Measurements from ENCODE around the gene CBX6.
A peak's percentile ranks its signal among the peaks of the same experiment; 100 is the strongest.

CBX6 gene

DNA sequence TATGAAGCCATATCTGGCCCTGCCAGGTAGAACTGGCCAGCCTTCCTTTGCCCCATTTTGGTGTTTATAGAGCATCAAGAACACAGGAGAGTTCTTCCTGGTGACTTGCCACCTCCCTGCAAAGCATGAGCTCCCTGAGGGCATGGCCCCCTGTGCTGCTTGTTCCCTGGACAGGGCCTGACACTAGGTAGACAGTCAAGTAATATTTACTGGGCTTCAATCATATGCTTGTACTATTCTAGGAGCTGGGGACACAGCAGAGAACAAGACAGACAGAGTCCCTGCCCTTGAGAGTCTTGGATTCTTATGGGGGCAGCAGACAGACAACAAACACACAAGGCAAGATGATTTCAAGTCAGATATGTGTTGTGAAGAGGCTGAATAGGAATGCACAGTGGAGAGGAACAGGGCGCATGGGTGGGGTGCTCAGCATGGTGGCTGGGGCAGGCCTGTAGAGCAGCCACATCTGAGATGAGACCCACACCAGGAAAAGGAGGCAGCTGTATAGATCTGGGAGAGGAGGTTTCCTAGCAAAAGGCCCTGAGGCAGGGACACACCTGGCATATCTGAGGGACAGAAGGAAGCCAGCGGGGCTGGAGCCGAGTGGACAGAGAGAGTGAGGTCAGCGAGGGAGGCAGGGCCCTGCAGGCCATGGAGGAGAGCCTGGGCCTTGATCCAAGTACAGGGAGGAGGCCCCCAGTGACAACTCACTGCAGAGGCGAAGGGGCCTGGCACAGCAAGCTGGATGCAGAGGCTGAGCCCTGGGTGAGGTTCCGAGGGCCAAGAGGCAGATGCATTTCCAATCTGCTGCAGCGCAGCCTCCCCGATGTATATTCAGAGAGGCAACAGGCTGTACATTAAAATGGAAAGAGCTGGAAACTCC, 10.2 kb upstream of the CBX6 start:
- DNase-seq, result no peak

DNA sequence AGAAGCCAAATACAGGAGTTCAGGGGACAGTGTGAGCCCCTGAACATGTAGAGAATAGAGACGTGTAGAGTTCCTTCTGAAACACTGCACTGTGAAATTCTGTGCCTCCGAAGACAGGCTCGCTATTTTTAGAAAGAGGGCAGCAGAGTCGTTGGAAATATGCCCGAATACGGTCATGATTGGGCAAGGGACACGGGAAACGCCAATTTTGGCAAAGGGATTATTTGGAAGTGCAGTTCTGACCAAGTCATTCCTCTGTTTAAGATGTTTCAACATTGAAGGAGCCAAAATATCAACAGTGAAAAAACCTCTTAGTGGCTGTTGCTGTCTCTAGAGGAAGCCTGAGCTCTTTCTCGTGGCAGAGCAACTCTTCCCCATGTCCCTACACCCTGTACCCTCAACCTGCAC, 9.5 kb upstream of the CBX6 start:
- no peak for TF ChIP-seq POLR2A (IDR thresholded peaks at IDR 0.05; ENCODE audit: low read length)
- no peak for DNase-seq

More for the DNA sequence above, 10.2 kb upstream of the CBX6 start:
- no peak for TF ChIP-seq GATA1 (IDR thresholded peaks at IDR 0.05; ENCODE audit: low read depth, low read length)
- TF ChIP-seq POLR2A (IDR thresholded peaks at IDR 0.05; ENCODE audit: low read length), result no peak

DNA sequence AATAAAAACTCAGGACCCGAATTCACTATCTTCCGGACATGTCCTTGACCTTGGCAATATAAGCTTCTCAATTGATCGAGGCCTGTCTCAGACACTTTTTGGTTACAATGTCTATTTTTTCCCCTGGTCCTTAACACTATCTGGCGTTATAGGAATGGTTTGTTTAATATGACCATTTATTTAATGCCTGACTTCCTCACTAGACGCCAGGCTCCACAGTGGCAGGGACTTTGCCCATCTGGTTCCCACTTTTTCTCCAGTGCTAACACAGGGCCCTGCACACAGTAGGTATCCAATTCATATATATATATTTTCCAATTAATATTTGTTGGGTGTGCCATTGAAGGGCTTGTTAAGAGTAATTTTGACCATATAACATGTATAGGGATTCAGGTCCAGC, 7.9 kb upstream of the CBX6 start:
- no peak for TF ChIP-seq POLR2A (IDR thresholded peaks at IDR 0.05; ENCODE audit: low read length)
- TF ChIP-seq GATA1 (IDR thresholded peaks at IDR 0.05; ENCODE audit: low read depth, low read length), result no peak
- no peak for DNase-seq

DNA sequence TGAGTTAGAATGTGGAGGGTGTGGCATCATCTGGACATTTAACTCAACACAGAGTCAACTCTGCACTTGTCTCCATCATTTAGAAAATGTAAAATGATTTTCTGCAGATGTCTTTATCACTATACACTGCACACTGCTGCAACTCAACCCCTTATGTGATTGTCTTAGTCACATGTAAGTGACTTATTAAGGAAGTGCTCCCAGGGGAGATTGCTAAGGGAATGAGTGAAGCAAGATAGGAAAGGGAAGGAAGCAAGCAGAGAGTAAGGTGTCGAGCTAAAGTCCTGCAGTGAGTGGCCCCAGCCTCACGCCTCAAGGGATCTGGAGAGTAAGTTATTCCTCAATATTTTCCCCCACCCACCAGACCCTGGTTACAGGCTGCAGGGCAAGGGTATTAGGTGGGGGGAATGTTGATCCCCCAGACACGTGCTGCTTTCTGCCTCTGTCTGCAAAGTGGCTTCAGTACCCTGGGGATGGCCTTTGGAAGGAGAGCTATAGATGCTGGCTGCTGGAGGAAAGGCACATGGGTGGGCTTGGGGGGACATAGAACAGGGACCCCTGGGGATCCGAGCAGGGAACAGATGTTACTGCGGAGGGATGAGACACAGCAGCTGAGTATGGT, 7.2 kb upstream of the CBX6 start:
- no peak for DNase-seq
- TF ChIP-seq GATA1 (IDR thresholded peaks at IDR 0.05; ENCODE audit: low read depth, low read length) (no peak), POLR2A (IDR thresholded peaks at IDR 0.05; ENCODE audit: low read length) (no peak)

DNA sequence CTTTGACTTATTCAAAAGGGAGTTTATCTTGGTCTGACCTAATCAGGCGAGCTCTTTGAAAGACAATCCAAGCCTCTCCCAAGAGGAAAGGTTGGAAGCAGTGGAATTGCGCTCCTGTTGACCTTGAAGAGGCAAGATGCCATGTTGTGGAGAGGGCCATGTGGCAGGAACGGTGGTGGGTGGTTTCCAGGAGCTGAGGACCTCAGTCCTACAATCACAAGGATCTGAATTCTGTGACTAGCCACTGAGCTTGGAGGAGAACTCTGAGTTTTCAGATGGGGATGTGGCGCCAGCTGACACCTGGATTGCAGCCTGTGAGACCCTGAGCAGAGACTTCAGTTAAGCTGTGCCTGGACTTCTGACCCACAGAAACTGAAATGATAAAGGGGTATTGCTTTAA, 6.0 kb upstream of the CBX6 start:
- DNase-seq, result no peak
- TF ChIP-seq GATA1 (IDR thresholded peaks at IDR 0.05; ENCODE audit: low read depth, low read length) (no peak), POLR2A (IDR thresholded peaks at IDR 0.05; ENCODE audit: low read length) (no peak)

DNA sequence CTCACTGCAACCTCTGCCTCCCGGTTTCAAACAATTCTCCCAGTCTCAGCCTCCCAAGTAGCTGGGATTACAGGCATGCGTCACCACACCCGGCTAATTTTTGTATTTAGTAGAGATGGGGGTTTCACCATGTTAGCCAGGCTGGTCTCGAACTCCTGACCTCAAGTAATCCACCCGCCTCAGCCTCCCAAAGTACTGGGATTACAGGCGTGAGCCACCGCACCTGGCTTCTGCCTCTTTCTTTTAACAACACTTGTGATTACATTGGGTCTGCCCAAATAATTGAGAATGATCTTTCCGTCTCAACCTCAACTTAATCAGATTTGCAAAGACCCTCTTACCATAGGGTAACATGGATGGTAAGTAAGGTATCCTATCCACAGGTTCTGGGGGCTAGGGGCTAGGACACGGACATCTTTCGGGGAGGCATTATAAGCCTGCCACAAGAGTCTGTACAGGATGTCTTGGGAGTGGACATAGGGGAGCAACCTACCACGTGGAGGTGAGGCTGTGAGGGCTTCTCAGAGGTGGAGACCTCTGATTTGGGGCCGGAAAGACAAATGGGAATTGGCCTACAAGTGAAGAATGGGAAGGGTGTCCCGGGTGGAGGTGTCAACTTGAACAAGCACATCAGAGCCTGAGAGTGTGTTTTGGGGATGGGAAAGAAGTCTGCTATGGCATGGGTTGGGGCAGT, 2.7 kb upstream of the CBX6 start:
- TF ChIP-seq GATA1 (IDR thresholded peaks at IDR 0.05; ENCODE audit: low read depth, low read length) (no peak), POLR2A (IDR thresholded peaks at IDR 0.05; ENCODE audit: low read length) (no peak)
- DNase-seq, result no peak

DNA sequence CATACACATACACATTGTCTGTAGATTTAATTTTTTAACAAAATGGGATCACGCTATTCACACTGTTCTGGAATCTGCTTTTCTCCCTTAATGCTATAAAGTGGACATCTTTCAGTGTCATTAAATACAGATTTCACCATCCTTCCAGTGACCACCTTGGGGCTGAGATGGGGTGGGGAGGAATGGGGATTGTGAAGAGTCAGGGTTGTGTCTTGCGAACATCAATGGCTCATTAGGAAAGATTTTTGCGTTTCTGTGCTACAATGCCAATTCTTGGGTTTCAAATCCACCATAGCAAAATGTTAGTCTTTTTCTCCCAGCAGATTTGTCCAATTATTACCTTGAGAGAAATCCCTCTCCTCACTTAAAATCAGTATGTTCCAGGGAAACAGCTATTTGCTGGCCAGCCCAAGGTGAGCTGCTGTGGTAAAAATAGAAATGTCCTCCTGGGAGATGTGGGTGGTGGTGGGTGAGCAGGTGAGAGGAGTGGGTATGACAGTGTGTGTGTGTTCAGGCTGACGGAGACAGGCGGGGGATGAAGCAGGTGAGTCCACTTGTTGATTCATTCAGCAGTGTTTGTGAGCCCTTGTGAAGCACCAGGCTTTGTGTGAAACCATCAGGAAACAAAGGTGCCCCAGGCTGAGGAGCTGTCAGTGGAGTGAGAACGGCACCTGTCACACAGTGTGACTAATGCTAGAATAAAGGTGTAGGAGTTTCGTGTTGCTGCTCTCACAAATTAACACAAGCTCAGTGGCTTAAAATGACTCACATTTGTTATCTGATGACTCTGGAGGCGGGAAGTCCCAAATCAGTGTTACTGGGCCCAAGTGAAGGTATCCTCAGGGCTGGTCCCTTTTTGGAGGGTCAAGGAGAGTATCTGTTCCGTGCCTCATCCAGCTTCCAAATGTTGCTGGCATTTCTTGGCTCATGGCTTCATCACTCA, 1.7 kb upstream of the CBX6 start:
- peak in 1 of 2 experiments; percentile 46 for DNase-seq

DNA sequence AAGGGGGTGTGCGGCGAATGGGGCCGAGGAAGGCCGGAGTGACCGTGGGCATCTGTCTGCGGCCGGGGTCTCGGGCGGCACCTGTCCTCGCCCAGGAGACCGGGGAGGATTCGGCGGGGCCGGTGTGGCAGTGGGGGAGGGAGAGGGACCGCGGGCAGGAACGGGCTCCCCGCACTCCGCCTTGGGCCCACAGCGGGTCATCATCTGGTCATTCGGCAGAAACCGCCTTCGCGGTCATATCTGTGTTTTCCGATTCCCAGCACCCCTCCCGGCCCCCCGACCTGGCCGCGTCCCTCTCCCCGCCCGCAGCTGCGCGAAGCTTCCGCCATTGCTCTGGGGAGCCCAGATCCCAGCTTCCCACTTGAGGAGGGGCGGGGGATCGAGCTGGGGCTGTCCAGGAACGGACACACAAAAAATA, 824 bp upstream of the CBX6 start:
- no peak for TF ChIP-seq POLR2A (IDR thresholded peaks at IDR 0.05; ENCODE audit: low read length)
- no peak for TF ChIP-seq GATA1 (IDR thresholded peaks at IDR 0.05; ENCODE audit: low read depth, low read length)
- peak; percentile 69 to 77 for DNase-seq

More for the DNA sequence above, 1.7 kb upstream of the CBX6 start:
- no peak for TF ChIP-seq POLR2A (IDR thresholded peaks at IDR 0.05; ENCODE audit: low read length)
- no peak for TF ChIP-seq GATA1 (IDR thresholded peaks at IDR 0.05; ENCODE audit: low read depth, low read length)

DNA sequence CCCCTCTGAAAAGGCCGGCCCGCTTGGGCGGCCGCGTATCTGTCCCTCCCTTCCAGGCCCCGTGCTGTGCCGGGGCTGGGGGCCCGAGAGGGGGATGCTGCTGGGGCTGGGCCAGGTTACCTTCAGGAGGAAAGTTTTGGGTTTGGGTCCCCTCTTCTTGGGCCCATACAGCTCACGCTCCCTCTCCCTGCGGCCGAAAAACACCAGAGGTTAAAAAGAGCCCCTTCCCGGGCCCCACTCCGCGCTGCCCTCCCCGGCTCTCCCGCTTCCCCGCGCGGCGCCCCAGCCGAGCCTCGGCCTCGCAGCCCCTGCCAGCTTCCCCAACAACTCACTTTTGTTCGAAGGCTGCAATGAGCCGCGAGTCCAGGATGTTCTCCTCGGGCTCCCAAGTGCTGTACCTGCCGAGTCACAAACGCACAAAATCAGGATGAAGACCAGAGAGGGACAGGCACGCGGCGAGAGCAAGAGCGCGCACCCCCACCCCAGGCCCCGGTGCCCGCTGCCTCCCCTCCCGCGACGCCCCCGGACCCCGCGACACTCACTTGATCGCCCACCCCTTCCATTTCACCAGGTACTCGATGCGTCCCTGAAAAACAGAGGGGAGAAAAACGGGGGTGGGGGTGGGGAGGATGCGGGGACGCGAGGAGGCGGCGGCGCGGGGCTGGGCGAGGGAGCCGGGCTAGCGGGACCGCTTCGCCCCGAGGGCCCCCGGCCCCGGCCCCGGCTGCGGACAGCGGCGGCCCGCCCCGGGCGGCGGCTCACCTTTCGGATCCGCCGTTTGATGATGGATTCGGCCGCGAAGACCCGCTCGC, 450 bp downstream of the CBX6 start:
- DNase-seq, result peak; percentile 54 to 67
- TF ChIP-seq POLR2A (IDR thresholded peaks at IDR 0.05; ENCODE audit: low read length) (no peak), GATA1 (IDR thresholded peaks at IDR 0.05; ENCODE audit: low read depth, low read length) (no peak)

DNA sequence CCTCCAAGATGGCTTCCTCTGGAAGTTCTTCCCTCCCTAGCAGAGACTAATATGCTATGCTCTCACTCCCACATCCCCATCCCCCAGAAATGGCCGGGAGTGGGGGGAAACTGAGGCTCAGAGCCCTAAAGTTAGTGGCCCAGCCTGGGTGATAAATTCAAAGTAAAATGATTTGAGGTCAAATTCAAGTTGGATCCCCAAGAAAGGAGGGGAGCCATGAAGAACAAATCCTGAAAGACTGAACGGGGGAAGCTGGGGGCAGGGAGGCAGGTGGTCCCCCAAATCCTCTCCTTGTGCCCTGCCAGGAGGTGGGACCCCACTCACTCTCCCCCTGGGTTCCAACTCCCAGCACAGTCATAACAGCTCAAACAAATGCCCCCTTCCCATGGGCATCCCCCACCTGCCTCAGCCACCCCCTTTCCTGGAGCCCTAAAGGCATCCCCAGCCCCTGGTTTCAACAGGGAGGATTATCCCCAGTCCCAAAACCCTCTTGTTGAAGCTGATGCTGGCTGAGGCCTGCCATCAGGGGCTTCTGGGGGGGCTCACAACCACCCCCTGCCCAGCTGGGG, 1.1 kb downstream of the CBX6 start:
- peak in 1 of 2 experiments; percentile 44 for DNase-seq
- TF ChIP-seq POLR2A (IDR thresholded peaks at IDR 0.05; ENCODE audit: low read length) (no peak), GATA1 (IDR thresholded peaks at IDR 0.05; ENCODE audit: low read depth, low read length) (no peak)

DNA sequence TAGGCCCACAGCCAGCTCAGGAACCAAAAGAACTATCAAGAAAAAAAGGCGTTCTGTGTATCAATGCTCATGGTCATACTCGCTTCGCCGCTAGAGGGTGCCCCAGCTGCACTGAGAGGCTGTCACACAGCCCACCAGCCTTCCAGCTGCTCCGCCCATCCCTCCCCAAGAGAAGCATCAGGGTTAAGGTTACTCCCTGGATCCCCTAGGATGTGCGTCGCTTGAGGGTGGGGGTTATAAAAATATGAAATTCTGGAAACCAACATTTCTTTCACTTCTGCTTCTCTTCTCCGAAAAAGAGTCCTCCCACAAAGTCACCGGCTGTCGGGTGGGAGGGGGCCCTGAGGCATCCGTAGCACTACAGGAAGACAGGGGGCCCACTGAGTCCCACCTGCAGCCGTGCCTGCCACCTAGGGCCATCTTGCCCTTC, 1.7 kb downstream of the CBX6 start:
- DNase-seq, result peak; percentile 84 to 91
- TF ChIP-seq GATA1 (IDR thresholded peaks at IDR 0.05; ENCODE audit: low read depth, low read length), result no peak
- TF ChIP-seq POLR2A (IDR thresholded peaks at IDR 0.05; ENCODE audit: low read length), result no peak

DNA sequence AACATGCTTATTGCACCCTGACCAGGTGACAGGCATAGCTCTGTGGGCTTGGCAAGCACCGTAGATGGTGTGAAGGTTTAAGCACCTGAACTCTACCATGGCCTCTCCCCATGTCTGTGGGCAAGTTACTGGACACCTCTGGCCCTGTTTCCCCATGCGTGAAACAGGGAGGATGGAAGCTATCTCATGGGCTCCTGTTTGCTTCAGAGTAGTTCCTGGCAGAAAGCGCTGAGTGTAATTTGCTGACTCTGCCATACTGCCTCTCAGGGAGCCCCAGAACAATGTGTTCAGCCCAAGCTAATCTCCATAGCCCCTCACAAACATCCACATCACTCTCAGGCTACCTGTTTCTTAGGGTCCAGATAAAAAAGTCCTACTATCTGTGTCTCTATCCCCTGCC, 2.4 kb downstream of the CBX6 start:
- DNase-seq, result no peak
- TF ChIP-seq POLR2A (IDR thresholded peaks at IDR 0.05; ENCODE audit: low read length) (no peak), GATA1 (IDR thresholded peaks at IDR 0.05; ENCODE audit: low read depth, low read length) (no peak)

Measured in erythroblast (primary cell).